Endothelial cell of umbilical vein (primary cell): Measurements from ENCODE around the gene OPCML. TPM values are rescaled to one million over a fixed set of nuclear protein-coding genes. Genes with fewer than 3 reads are reported as not detected.

ENCODE experiments used
- Bru-seq: library from RNA; stranded (reverse); fragments of 400-500 nt; gene quantifications from one replicate; lab custom pipeline; 2021; lab: Mats Ljungman, UMichigan
- BruChase-seq, 2 experiments: library from RNA; stranded (reverse); fragments of 400-500 nt; gene quantifications; one replicate each; lab custom pipeline; 2021; lab: Mats Ljungman, UMichigan
- BruUV-seq: library from RNA; stranded (reverse); fragments of 400-500 nt; replicated peaks from 2 replicates; lab custom pipeline; 2021; lab: Mats Ljungman, UMichigan
- CTCF ChIA-PET: fragments of 300-600, 350-600 bp; sonication (Branson Sonifier 250); formaldehyde crosslinking; loops from one replicate; lab custom pipeline; 2021; ENCODE audit warnings: antibody characterized with exemption, inconsistent platforms; lab: Charles Lee
- POLR2A ChIA-PET: fragments of 300-600, 350-600 bp; sonication (Branson Sonifier 250); formaldehyde crosslinking; loops from one replicate; lab custom pipeline; 2021; ENCODE audit warnings: antibody characterized with exemption, inconsistent platforms; lab: Charles Lee
- DNase-seq: peaks from one replicate; pipeline ENCODE4 v3.0.0-alpha.2; 2011; ENCODE audit warnings: low read depth, low spot score
- FAIRE-seq: peaks from 2 replicates; lab custom pipeline; 2011; peaks lifted over from hg19 to GRCh38; lab: Jason Lieb, UNC
- H2AFZ ChIP-seq: 2 replicates; pipeline ENCODE4 v1.6.0; 2012; ENCODE audit warnings: low read depth, low read length, control low read depth, inconsistent platforms
- H3K27ac ChIP-seq: 2 replicates; pipeline ENCODE4 v1.5.1; 2011; ENCODE audit warnings: low read depth, mild to moderate bottlenecking, control low read depth, low read length, moderate library complexity; ENCODE audit not compliant: insufficient read depth
- H3K27me3 ChIP-seq, 2 experiments: 2 replicates each; pipeline versions ENCODE4 v1.6.0 to v1.6.1; 2011; ENCODE audit warnings: low read length in 2 of 2, mixed read lengths in 1 of 2; ENCODE audit not compliant: control insufficient read depth in 2 of 2, insufficient read depth in 2 of 2
- H3K36me3 ChIP-seq, 2 experiments: 2 replicates in 1 of 2; 3 replicates in 1 of 2; pipeline ENCODE4 v1.5.1; 2011; ENCODE audit warnings: low read length in 2 of 2, mild to moderate bottlenecking in 1 of 2, moderate library complexity in 1 of 2; ENCODE audit not compliant: control insufficient read depth in 2 of 2, insufficient read depth in 2 of 2; ENCODE audit errors: extremely low read depth in 1 of 2
- H3K4me1 ChIP-seq: 3 replicates; pipeline ENCODE4 v1.5.1; 2011; ENCODE audit warnings: mild to moderate bottlenecking, low read length; ENCODE audit not compliant: control insufficient read depth, insufficient read depth; ENCODE audit errors: extremely low read depth
- H3K4me2 ChIP-seq: 2 replicates; pipeline ENCODE4 v1.6.1; 2011; ENCODE audit warnings: low read length, control low read depth, mixed read lengths; ENCODE audit not compliant: insufficient read depth
- H3K4me3 ChIP-seq, 3 experiments: fragments of 200-600 bp in 1 of 3; sonication (generic), shearing (Covaris generic) in 1 of 3; replicated peaks in 1 of 3; 2 replicates each; pipeline ENCODE4 v1.5.1; 2011 to 2016; ENCODE audit warnings: control low read depth in 3 of 3, low read length in 3 of 3, mild to moderate bottlenecking in 2 of 3, inconsistent platforms in 1 of 3, low read depth in 1 of 3, moderate library complexity in 1 of 3; ENCODE audit not compliant: insufficient read depth in 1 of 3
- H3K79me2 ChIP-seq: 2 replicates; pipeline ENCODE4 v1.6.0; 2012; ENCODE audit warnings: low read length, inconsistent platforms; ENCODE audit not compliant: control insufficient read depth, insufficient read depth
- H3K9ac ChIP-seq: replicated peaks from 2 replicates; pipeline ENCODE3; 2011; ENCODE audit warnings: low read length, control low read depth; ENCODE audit not compliant: insufficient read depth; ENCODE audit errors: extremely low read depth
- H3K9me1 ChIP-seq: replicated peaks from 3 replicates; pipeline ENCODE4 v1.6.0; 2011; ENCODE audit warnings: mild to moderate bottlenecking, low read length; ENCODE audit not compliant: control insufficient read depth, insufficient read depth; ENCODE audit errors: extremely low read depth
- H3K9me3 ChIP-seq: replicated peaks from 2 replicates; pipeline ENCODE4 v1.5.1; 2012; ENCODE audit warnings: low read length, inconsistent platforms; ENCODE audit not compliant: control insufficient read depth, insufficient read depth
- H4K20me1 ChIP-seq: replicated peaks from 2 replicates; pipeline ENCODE3; 2011; ENCODE audit warnings: mild to moderate bottlenecking, low read length; ENCODE audit not compliant: control insufficient read depth, insufficient read depth; ENCODE audit errors: extremely low read depth
- CTCF ChIP-seq, 2 donors: IDR thresholded peaks; 1 replicate in 1 of 2; 2 replicates in 1 of 2; pipeline ENCODE4 v1.5.1; 2011; ENCODE audit warnings: low read length in 2 of 2, mild to moderate bottlenecking in 2 of 2, moderate library complexity in 2 of 2, control low read depth in 1 of 2, inconsistent platforms in 1 of 2, low read depth in 1 of 2; ENCODE audit not compliant: insufficient read depth in 1 of 2; ENCODE audit errors: extremely low read depth in 1 of 2
- EZH2 ChIP-seq: IDR thresholded peaks from 2 replicates; pipeline ENCODE4 v1.6.1; 2012; ENCODE audit warnings: borderline replicate concordance, low read depth, mild to moderate bottlenecking, moderate library complexity, low read length, inconsistent platforms; ENCODE audit not compliant: severe bottlenecking
- FOS ChIP-seq: IDR thresholded peaks from 2 replicates; pipeline ENCODE4 v1.6.1; 2011; ENCODE audit warnings: mild to moderate bottlenecking, low read length, moderate library complexity, borderline replicate concordance; ENCODE audit not compliant: insufficient read depth
- GATA2 ChIP-seq: IDR thresholded peaks from 2 replicates; pipeline ENCODE4 v1.7.0; 2011; ENCODE audit warnings: low read depth, mild to moderate bottlenecking, moderate library complexity, mixed read lengths, low read length; ENCODE audit not compliant: insufficient read length, insufficient read depth
- JUN ChIP-seq: IDR thresholded peaks from 2 replicates; pipeline ENCODE4 v1.6.1; 2011; ENCODE audit warnings: borderline replicate concordance, low read depth; ENCODE audit not compliant: insufficient read length, insufficient read depth
- MAX ChIP-seq: IDR thresholded peaks from 2 replicates; pipeline ENCODE4 v1.6.1; 2011; ENCODE audit not compliant: insufficient read depth, insufficient read length
- MYC ChIP-seq: IDR thresholded peaks from one replicate; pipeline ENCODE4 v1.6.1; 2011; ENCODE audit warnings: mild to moderate bottlenecking, low read depth, low read length
- POLR2A ChIP-seq: IDR thresholded peaks from 2 replicates; pipeline ENCODE4 v1.6.1; 2012; ENCODE audit warnings: low read depth, mild to moderate bottlenecking, control low read depth, low read length
- POLR2AphosphoS5 ChIP-seq: IDR thresholded peaks from 2 replicates; pipeline ENCODE4 v1.6.1; 2012; ENCODE audit warnings: low read depth, mild to moderate bottlenecking, control low read depth, low read length, moderate library complexity; ENCODE audit not compliant: insufficient read depth
- dilution Hi-C: fragments of 300-500 bp; cut with MboI; formaldehyde crosslinking; loops from one replicate; pipeline ENCODE4 v1.15.0; 2019; ENCODE audit warnings: low sequenced_read_pairs; ENCODE audit not compliant: extremely low pct_ligation_motif_present
- intact Hi-C: fragments of 100-400 bp; cut with micrococcal nuclease; formaldehyde crosslinking; loops from one replicate; pipeline ENCODE4 v1.10.0; 2022
- long read RNA-seq: library from polyadenylated mRNA; stranded (forward); transcript quantifications from one replicate; pipeline ENCODE4 v2.0.0, GENCODE V29; 2021
- polyA minus RNA-seq, 3 experiments: library from RNA; depleted of rRNA, polyadenylated mRNA; stranded (reverse); fragments of >200 nt; gene quantifications; 1 replicate in 1 of 3; 2 replicates in 2 of 3; pipeline ENCODE4 v1.2.3, GENCODE V29; 2011
- polyA plus RNA-seq, 4 experiments: library from polyadenylated mRNA; depleted of rRNA in 3 of 4; stranded (reverse) in 3 of 4; unstranded in 1 of 4; fragments of >200 nt; gene quantifications; 2 replicates each; pipeline versions ENCODE4 v1.2.1 to v1.2.3, GENCODE V29; 2011 to 2012; ENCODE audit warnings: missing spikeins in 1 of 4
- total RNA-seq: library from RNA; stranded (reverse); gene quantifications from 2 replicates; pipeline ENCODE4 v1.2.3, GENCODE V29; 2021

Gene OPCML
- total RNA-seq (not detected in 2 replicates), polyA plus RNA-seq (not detected in 2 replicates), polyA minus RNA-seq (not detected in 2 replicates), Bru-seq, nascent RNA (percentile 1 among the genes with signal in this experiment), BruChase-seq, experiment 1, labeled RNA remaining after a 6-hour chase (percentile 0 among the genes with signal in this experiment), BruChase-seq, experiment 2, labeled RNA remaining after a 2-hour chase (percentile 0 among the genes with signal in this experiment)
- polyA plus RNA-seq (2011; cell fraction: cytosol; rRNA removed) = not detected in 2 replicates
- not detected in 2 replicates for polyA plus RNA-seq (2011; cell fraction: nucleus; rRNA removed)
- not detected in 2 replicates for polyA plus RNA-seq (2012)
- polyA minus RNA-seq (2011; cell fraction: cytosol; rRNA and poly(A)+ RNA removed) = not detected
- polyA minus RNA-seq (2011; cell fraction: nucleus; rRNA and poly(A)+ RNA removed) = not detected in 2 replicates
- long read RNA-seq = 0 reads

- H3K27ac ChIP-seq = no peak within 1 kb of the TSS
- TF ChIP-seq GATA2 (no peak), POLR2AphosphoS5 (no peak), CTCF (IDR thresholded peaks at IDR 0.05; ENCODE audit: extremely low read depth in 1 of 2, insufficient read depth in 1 of 2, low read depth in 1 of 2, low read length in 2 of 2) (no peak), MYC (no peak), JUN (no peak), POLR2A (no peak), EZH2 (no peak), FOS (no peak), MAX (no peak)
- CTCF ChIA-PET = no interaction called here
- H3K9ac ChIP-seq = no peak within 1 kb of the TSS
- H3K4me3 ChIP-seq = no peak within 1 kb of the TSS
- H3K9me1 ChIP-seq = no peaks in the 10 kb centered on the region
- POLR2A ChIA-PET = no interaction called here
- intact Hi-C loops (no loop called here), dilution Hi-C loops (no loop called here)
- no peaks in the 10 kb centered on the region for H3K79me2 ChIP-seq
- BruUV-seq = no TSS peak
- H3K27me3 ChIP-seq = no peaks in the 10 kb centered on the region
- H3K36me3 ChIP-seq = no peaks in the 10 kb centered on the region
- H4K20me1 ChIP-seq = no peaks in the 10 kb centered on the region
- peaks cover 2% of the 10 kb centered on the region for H3K9me3 ChIP-seq
- H3K4me2 ChIP-seq = no peak within 1 kb of the TSS
- H2AFZ ChIP-seq = no peak within 1 kb of the TSS
- no peak for DNase-seq
- no peak for FAIRE-seq
- H3K4me1 ChIP-seq = no peaks in the 10 kb centered on the region
Observed at GRCh38 chr11:133531971-133532651, at the start of gene OPCML. OPCML (minus strand) TSS chr11:133532501.
